ENCODE results near the gene VANGL1. TPM values are rescaled to one million over a fixed set of nuclear protein-coding genes. Genes with fewer than 3 reads are reported as not detected.

The VANGL1 gene
- total RNA-seq, 1 donor from 2014 or later: 13.8 TPM

GRCh38 chr1:115593365-115594259, 48.2 kb upstream of the VANGL1 start:
- no peaks in the 10 kb centered on the region for H3K9me3 ChIP-seq (ENCODE audit: insufficient read depth, low read depth, low read length)
- no peaks in the 10 kb centered on the region for H3K79me2 ChIP-seq (ENCODE audit: insufficient read depth, low read length)
- Mint-ChIP-seq H3K36me3 (ENCODE audit: low read depth, unreplicated experiment) (no peaks in the 10 kb centered on the region), H3K27ac (ENCODE audit: unreplicated experiment) (no peak overlapping the region), H3K9me3 (ENCODE audit: unreplicated experiment) (peaks cover 16% of the 10 kb centered on the region), H3K4me3 (ENCODE audit: unreplicated experiment) (no peak overlapping the region), H3K27me3 (ENCODE audit: low read depth, unreplicated experiment) (no peaks in the 10 kb centered on the region), H3K4me1 (ENCODE audit: low read depth, unreplicated experiment) (peaks cover 2% of the 10 kb centered on the region)
- peaks cover 11% of the 10 kb centered on the region for H3K4me1 ChIP-seq (ENCODE audit: insufficient read depth, low read length)
- no peak for TF ChIP-seq CTCF (IDR thresholded peaks at IDR 0.05; ENCODE audit: insufficient read depth, low read depth, low read length)
- TF ChIP-seq EZH2 (IDR thresholded peaks at IDR 0.05; ENCODE audit: insufficient read depth, low read length): no peak
- no peaks in the 10 kb centered on the region for H3K36me3 ChIP-seq (ENCODE audit: insufficient read depth, low read length)
- H3K9ac ChIP-seq (ENCODE audit: low read length): no peak overlapping the region
- H4K20me1 ChIP-seq (ENCODE audit: insufficient read depth, low read length): no peaks in the 10 kb centered on the region
- no peak overlapping the region for H2AFZ ChIP-seq (ENCODE audit: low read depth, low read length)
- no peaks in the 10 kb centered on the region for H3K27me3 ChIP-seq (ENCODE audit: insufficient read depth, low read length)
- no peak overlapping the region for H3K27ac ChIP-seq (ENCODE audit: low read depth, low read length)
- DNase-seq (ENCODE audit: low read depth): no peak
- no peak for FAIRE-seq
- H3K4me3 ChIP-seq (ENCODE audit: insufficient read depth, low read depth, low read length): no peak overlapping the region
- H3K4me2 ChIP-seq (ENCODE audit: low read length): no peak overlapping the region

- Histone ChIP-seq H4K20me1 (ENCODE audit: insufficient read depth, low read length) (no peaks in the 10 kb centered on the region), H3K4me3 (ENCODE audit: insufficient read depth, low read depth, low read length) (no peak overlapping the region), H3K27ac (ENCODE audit: low read depth, low read length) (no peak overlapping the region), H3K9me3 (ENCODE audit: insufficient read depth, low read depth, low read length) (no peaks in the 10 kb centered on the region), H3K4me1 (ENCODE audit: insufficient read depth, low read length) (peaks cover 11% of the 10 kb centered on the region), H3K4me2 (ENCODE audit: low read length) (no peak overlapping the region), H3K27me3 (ENCODE audit: insufficient read depth, low read length) (no peaks in the 10 kb centered on the region), H3K79me2 (ENCODE audit: insufficient read depth, low read length) (no peaks in the 10 kb centered on the region), H3K36me3 (ENCODE audit: insufficient read depth, low read length) (no peaks in the 10 kb centered on the region), H2AFZ (ENCODE audit: low read depth, low read length) (no peak overlapping the region), H3K9ac (ENCODE audit: low read length) (no peak overlapping the region)
- Mint-ChIP-seq H3K27me3 (ENCODE audit: low read depth, unreplicated experiment) (no peaks in the 10 kb centered on the region), H3K4me3 (ENCODE audit: unreplicated experiment) (no peak overlapping the region), H3K4me1 (ENCODE audit: low read depth, unreplicated experiment) (peaks cover 2% of the 10 kb centered on the region), H3K9me3 (ENCODE audit: unreplicated experiment) (peaks cover 16% of the 10 kb centered on the region), H3K27ac (ENCODE audit: unreplicated experiment) (no peak overlapping the region), H3K36me3 (ENCODE audit: low read depth, unreplicated experiment) (no peaks in the 10 kb centered on the region)
- FAIRE-seq (no peak), DNase-seq (ENCODE audit: low read depth) (no peak)
- TF ChIP-seq CTCF (IDR thresholded peaks at IDR 0.05; ENCODE audit: insufficient read depth, low read depth, low read length): no peak
- no peak for TF ChIP-seq EZH2 (IDR thresholded peaks at IDR 0.05; ENCODE audit: insufficient read depth, low read length)
These were observed 47.2 kb upstream of the VANGL1 start for GRCh38 chr1:115594600-115594999.
